NT2/D1 (cell line): ENCODE results near the gene CDH13.

Experiments
- DNase-seq: peaks from one replicate; pipeline ENCODE4 v3.0.0-alpha.2; 2011; ENCODE audit warnings: low read depth, low spot score
- H3K27me3 ChIP-seq: 2 replicates; pipeline ENCODE4 v1.6.0; 2011; ENCODE audit warnings: mild to moderate bottlenecking; ENCODE audit not compliant: insufficient read length, insufficient read depth
- H3K36me3 ChIP-seq: 2 replicates; pipeline ENCODE4 v1.6.1; 2011; ENCODE audit warnings: mild to moderate bottlenecking, low read length, mixed read lengths; ENCODE audit not compliant: insufficient read depth, insufficient read length
- H3K4me1 ChIP-seq: 2 replicates; pipeline ENCODE4 v1.5.1; 2011; ENCODE audit not compliant: insufficient read depth, insufficient read length
- H3K4me3 ChIP-seq: 2 replicates; pipeline ENCODE4 v1.5.1; 2011; ENCODE audit warnings: low read depth; ENCODE audit not compliant: insufficient read length
- H3K9ac ChIP-seq: 2 replicates; pipeline ENCODE4 v1.6.0; 2011; ENCODE audit warnings: low read depth; ENCODE audit not compliant: insufficient read length
- H3K9me3 ChIP-seq: 2 replicates; pipeline ENCODE4 v1.5.1; 2011; ENCODE audit warnings: mild to moderate bottlenecking, low read length; ENCODE audit not compliant: insufficient read depth
- SUZ12 ChIP-seq: IDR thresholded peaks from 2 replicates; pipeline ENCODE4 v1.6.1; 2011; ENCODE audit not compliant: insufficient read length, insufficient read depth; ENCODE audit errors: extremely low read depth
- YY1 ChIP-seq: IDR thresholded peaks from 2 replicates; pipeline ENCODE4 v1.6.1; 2011; ENCODE audit not compliant: insufficient read length, insufficient read depth
- ZNF274 ChIP-seq: IDR thresholded peaks from 2 replicates; pipeline ENCODE4 v1.6.1; 2011; ENCODE audit warnings: mild to moderate bottlenecking, low read depth, low read length

Gene CDH13

DNA sequence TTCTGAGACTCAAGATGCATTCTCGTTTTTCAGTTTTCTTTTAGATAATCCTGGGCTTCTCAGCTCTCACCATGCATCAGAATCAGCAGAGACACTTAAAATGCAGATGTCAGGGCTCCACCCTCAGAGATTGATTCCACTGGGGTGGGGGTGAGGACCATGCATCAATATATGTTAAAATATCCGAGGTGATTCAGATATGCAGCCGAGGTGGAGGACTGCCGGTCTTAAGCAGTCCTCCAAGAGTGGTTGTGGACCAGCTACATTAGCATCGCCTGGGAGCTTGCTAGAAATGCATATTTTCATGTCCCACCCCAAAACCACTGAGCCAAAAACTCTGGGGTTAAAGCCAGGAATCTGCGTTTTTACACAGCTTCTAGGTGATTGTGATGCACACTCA lies 501.3 kb downstream of the CDH13 start:
- TF ChIP-seq YY1, result no peak
- TF ChIP-seq ZNF274, result no peak
- no peak for TF ChIP-seq SUZ12
- H3K9me3 ChIP-seq, result peaks cover 32% of the 10 kb centered on the region
- no peaks in the 10 kb centered on the region for H3K27me3 ChIP-seq
- H3K9ac ChIP-seq, result no peak overlapping the region
- no peak for DNase-seq
- H3K36me3 ChIP-seq, result peaks cover 6% of the 10 kb centered on the region
- H3K4me3 ChIP-seq, result no peak overlapping the region
- H3K4me1 ChIP-seq, result no peaks in the 10 kb centered on the region

DNA sequence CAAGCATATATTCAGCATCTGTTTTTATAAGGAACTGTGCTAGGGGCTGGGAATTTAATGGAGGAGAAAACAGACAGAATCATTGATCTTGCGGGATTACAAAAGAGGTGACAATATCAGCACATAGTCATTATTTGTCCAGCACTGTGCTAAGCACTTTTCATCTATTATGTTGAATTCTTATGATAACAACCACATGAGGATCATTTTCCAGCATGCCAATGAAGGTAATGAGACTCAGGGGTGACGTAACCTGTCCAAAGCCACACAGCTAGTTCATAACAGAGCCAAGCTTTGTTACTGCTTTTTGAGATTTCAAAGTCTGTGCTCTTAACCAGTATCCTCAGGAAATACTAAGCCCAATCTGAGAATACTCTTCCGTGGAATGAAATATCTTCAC lies 503.3 kb downstream of the CDH13 start:
- H3K9me3 ChIP-seq, result peaks cover 25% of the 10 kb centered on the region
- no peak for TF ChIP-seq SUZ12
- TF ChIP-seq YY1, result no peak
- TF ChIP-seq ZNF274, result no peak
- H3K9ac ChIP-seq, result no peak overlapping the region
- H3K36me3 ChIP-seq, result peaks cover 6% of the 10 kb centered on the region
- no peak for DNase-seq
- no peak overlapping the region for H3K4me3 ChIP-seq
- H3K4me1 ChIP-seq, result no peaks in the 10 kb centered on the region
- no peaks in the 10 kb centered on the region for H3K27me3 ChIP-seq

DNA sequence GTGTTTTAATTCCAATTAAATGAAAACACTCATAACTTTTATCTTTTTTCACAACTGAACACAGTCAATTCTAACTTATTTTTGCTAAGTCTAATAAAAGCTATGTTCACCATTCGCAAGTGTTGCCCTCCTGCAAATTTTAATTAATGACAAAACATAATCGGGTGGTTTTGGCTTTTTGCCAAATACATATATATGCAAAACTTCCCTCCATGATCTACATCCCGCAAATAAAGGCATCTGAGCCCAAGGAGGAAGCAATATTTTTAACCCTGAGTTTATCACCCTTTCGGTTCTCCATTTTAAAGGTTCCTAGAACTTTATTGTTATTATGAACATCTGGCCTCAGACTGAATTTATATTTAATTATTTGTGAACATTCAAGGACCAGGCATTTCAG lies 507.9 kb downstream of the CDH13 start:
- Histone ChIP-seq H3K4me3 (no peak overlapping the region), H3K9me3 (no peaks in the 10 kb centered on the region), H3K27me3 (peaks cover 2% of the 10 kb centered on the region), H3K4me1 (no peaks in the 10 kb centered on the region), H3K36me3 (no peaks in the 10 kb centered on the region), H3K9ac (no peak overlapping the region)
- DNase-seq, result no peak
- TF ChIP-seq YY1 (no peak), ZNF274 (no peak), SUZ12 (no peak)

DNA sequence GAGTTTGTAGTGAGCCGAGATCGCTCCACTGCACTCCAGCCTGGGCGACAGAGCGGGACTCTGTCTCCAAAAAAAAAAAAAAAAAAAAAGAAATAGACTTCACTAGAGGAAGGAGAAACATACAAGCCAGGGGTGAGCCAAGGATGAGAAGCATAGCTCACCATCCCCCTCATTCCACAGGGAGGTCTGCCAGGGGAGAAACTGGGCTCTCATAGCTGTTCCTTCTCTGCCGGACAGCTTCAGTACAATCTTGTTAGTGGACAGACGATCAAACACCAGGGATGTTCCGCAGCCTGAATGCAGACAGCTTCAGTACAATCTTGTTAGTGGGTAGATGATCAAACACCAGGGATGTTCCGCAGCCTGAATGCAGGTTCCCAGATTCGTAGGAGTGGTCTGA lies 509.6 kb downstream of the CDH13 start:
- H3K9ac ChIP-seq, result no peak overlapping the region
- TF ChIP-seq SUZ12 (no peak), ZNF274 (no peak), YY1 (no peak)
- H3K27me3 ChIP-seq, result peaks cover 2% of the 10 kb centered on the region
- H3K4me3 ChIP-seq, result no peak overlapping the region
- H3K9me3 ChIP-seq, result no peaks in the 10 kb centered on the region
- DNase-seq, result no peak
- H3K4me1 ChIP-seq, result no peaks in the 10 kb centered on the region
- H3K36me3 ChIP-seq, result no peaks in the 10 kb centered on the region

DNA sequence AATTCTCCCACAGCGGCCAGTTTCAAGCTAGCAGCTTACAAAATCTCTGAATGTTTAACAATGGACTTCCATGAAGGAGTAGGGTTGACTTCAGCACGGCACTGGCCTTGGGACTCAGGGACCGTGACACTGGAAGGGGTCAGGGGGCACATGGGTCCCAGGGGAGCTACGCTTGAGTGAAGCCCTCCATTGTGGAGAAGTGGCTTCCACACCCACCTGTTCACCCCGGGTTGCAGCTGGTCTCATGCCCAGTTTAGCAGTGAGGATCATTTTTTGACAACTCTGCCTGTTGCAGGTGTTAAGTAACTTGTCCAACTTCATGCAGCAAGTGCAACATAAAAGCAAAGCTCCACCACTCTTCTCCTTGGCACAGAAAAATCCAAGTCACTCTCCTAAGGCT lies 510.2 kb downstream of the CDH13 start:
- H3K9ac ChIP-seq, result no peak overlapping the region
- peaks cover 2% of the 10 kb centered on the region for H3K27me3 ChIP-seq
- H3K4me3 ChIP-seq, result no peak overlapping the region
- no peak for DNase-seq
- H3K36me3 ChIP-seq, result no peaks in the 10 kb centered on the region
- no peak for TF ChIP-seq SUZ12
- no peak for TF ChIP-seq ZNF274
- no peak for TF ChIP-seq YY1
- no peaks in the 10 kb centered on the region for H3K4me1 ChIP-seq
- no peaks in the 10 kb centered on the region for H3K9me3 ChIP-seq

DNA sequence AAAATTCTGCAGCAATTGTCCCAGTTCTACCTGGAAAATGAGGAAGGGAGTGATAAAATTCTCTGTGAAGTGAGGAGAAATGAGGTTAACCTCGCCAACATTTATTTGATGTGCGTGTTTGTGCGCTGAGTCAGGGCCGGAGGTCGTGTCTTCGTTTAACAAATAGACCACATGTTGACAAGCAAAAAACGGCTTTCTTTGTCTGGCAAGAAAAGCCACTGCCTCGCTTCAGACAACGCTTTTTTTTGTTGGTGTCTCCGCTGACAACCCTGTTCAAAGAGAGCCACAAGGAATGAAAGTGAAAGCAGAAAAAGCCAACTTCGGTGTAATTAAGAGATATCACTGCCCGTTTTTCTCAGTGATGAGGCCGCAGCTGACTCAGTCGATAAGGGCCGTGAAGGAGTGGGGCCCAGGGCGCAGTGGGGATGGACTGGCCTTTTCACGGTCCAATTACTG lies 510.6 kb downstream of the CDH13 start:
- Histone ChIP-seq H3K36me3 (no peaks in the 10 kb centered on the region), H3K9ac (no peak overlapping the region), H3K27me3 (peaks cover 2% of the 10 kb centered on the region), H3K4me3 (no peak overlapping the region), H3K4me1 (no peaks in the 10 kb centered on the region), H3K9me3 (no peaks in the 10 kb centered on the region)
- TF ChIP-seq ZNF274, result no peak
- no peak for TF ChIP-seq SUZ12
- TF ChIP-seq YY1, result no peak
- DNase-seq, result no peak

DNA sequence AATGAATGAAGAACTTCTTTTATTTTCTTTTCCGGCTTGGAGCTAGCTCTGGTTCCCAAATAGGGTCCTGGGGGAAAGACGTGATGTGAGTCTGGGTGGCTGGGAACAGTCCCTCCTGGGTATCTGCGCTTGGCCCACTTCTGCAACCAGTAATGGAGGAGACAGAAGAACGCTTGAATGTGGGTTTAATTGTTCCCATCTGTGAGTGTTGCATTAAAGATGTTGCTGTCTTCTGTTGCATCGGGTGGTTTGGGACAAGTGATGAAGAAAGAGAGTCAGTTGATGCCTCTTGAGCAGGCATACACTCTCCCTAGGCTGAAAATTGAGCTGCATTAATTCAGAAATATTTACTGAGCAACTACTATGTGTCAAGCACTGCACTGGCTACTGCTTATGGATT lies 511.1 kb downstream of the CDH13 start:
- no peak for DNase-seq
- no peaks in the 10 kb centered on the region for H3K36me3 ChIP-seq
- no peaks in the 10 kb centered on the region for H3K9me3 ChIP-seq
- no peak overlapping the region for H3K4me3 ChIP-seq
- H3K27me3 ChIP-seq, result peaks cover 2% of the 10 kb centered on the region
- TF ChIP-seq ZNF274 (no peak), YY1 (no peak), SUZ12 (no peak)
- no peak overlapping the region for H3K9ac ChIP-seq
- H3K4me1 ChIP-seq, result no peaks in the 10 kb centered on the region

DNA sequence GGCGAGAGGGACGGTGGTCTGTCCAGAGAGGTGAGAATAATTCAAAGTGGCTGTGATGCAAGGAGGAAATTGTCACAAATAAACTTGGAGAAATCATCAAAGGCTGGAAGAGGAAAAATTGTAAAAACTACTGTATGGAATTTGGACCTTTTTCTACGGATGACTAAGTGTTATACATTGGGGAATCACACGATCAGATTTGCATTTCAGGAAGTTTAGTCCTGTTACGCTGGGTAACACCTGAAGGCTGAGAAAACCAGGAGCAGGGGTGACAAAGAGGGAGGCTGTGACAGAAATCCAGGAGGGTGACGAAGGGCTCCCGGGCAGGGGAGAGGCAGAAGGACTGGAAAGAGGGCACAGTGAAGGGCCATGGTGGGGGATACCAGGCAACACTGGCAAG lies 511.7 kb downstream of the CDH13 start:
- H3K4me3 ChIP-seq, result no peak overlapping the region
- no peak overlapping the region for H3K9ac ChIP-seq
- no peak for TF ChIP-seq SUZ12
- no peak for TF ChIP-seq YY1
- no peak for TF ChIP-seq ZNF274
- DNase-seq, result no peak
- H3K27me3 ChIP-seq, result peaks cover 2% of the 10 kb centered on the region
- H3K9me3 ChIP-seq, result no peaks in the 10 kb centered on the region
- no peaks in the 10 kb centered on the region for H3K36me3 ChIP-seq
- no peaks in the 10 kb centered on the region for H3K4me1 ChIP-seq
